SU-DHL-6 (cell line): ENCODE data around the gene PTPRA.

Source experiments
- H2AFZ ChIP-seq: fragments of 200-600 bp; sonication (generic); 2 replicates; pipeline ENCODE4 v1.6.1; 2014; ENCODE audit warnings: low read depth, mild to moderate bottlenecking, moderate library complexity, mixed read lengths, antibody characterized with exemption, low read length; ENCODE audit not compliant: severe bottlenecking
- H3F3A ChIP-seq: fragments of 200-600 bp; shearing (Covaris generic); 2 replicates; pipeline ENCODE4 v1.6.0; 2016; ENCODE audit warnings: antibody characterized with exemption, mild to moderate bottlenecking; ENCODE audit not compliant: insufficient read depth
- H3K27ac ChIP-seq: fragments of 200-600 bp; sonication (generic); 2 replicates; pipeline ENCODE4 v1.5.1; 2016; ENCODE audit warnings: low read depth, mild to moderate bottlenecking, low read length, moderate library complexity, mixed read lengths
- H3K27me3 ChIP-seq: fragments of 200-600 bp; sonication (generic), shearing (Covaris generic); 2 replicates; pipeline ENCODE4 v1.6.0; 2014; ENCODE audit warnings: mild to moderate bottlenecking, low read length
- H3K36me3 ChIP-seq: fragments of 200-600 bp; sonication (generic); 2 replicates; pipeline ENCODE4 v1.6.1; 2014; ENCODE audit warnings: mild to moderate bottlenecking, low read length, mixed read lengths
- H3K4me2 ChIP-seq: fragments of 300-600, 200-600 bp; shearing (Covaris generic), sonication (generic); 2 replicates; pipeline ENCODE4 v1.6.0; 2014; ENCODE audit warnings: low read length, low read depth, mild to moderate bottlenecking; ENCODE audit not compliant: poor library complexity, severe bottlenecking
- H3K4me3 ChIP-seq: fragments of 200-600 bp; sonication (generic); 2 replicates; pipeline ENCODE4 v1.5.1; 2014; ENCODE audit warnings: antibody characterized with exemption, low read length, mild to moderate bottlenecking, mixed read lengths; ENCODE audit not compliant: insufficient read depth, poor library complexity, severe bottlenecking
- H3K79me2 ChIP-seq: fragments of 200-600 bp; sonication (generic); 2 replicates; pipeline ENCODE4 v1.6.1; 2014; ENCODE audit warnings: mild to moderate bottlenecking, low read length, moderate library complexity; ENCODE audit not compliant: insufficient read depth
- H3K9ac ChIP-seq: fragments of 200-600 bp; sonication (generic); 2 replicates; pipeline ENCODE4 v1.7.0; 2014; ENCODE audit warnings: mild to moderate bottlenecking, low read length
- H3K9me2 ChIP-seq: fragments of 200-600 bp; sonication (generic); replicated peaks from 2 replicates; pipeline ENCODE4 v1.6.1; 2014; ENCODE audit warnings: low read length; ENCODE audit not compliant: insufficient read depth
- H3K9me3 ChIP-seq: fragments of 200-600 bp; sonication (generic); 2 replicates; pipeline ENCODE4 v1.6.1; 2014; ENCODE audit warnings: low read length, mixed read lengths; ENCODE audit not compliant: insufficient read depth
- H4K20me1 ChIP-seq: fragments of 200-600 bp; sonication (generic); 2 replicates; pipeline ENCODE4 v1.6.1; 2014; ENCODE audit warnings: low read depth, mild to moderate bottlenecking, antibody characterized with exemption, low read length, moderate library complexity, mixed read lengths
- EZH2phosphoT487 ChIP-seq: fragments of 200-600 bp; sonication (generic), shearing (Covaris generic); conservative IDR thresholded peaks from 2 replicates; pipeline ENCODE4 v1.6.1; 2018; ENCODE audit warnings: mild to moderate bottlenecking, antibody characterized with exemption, low read length, moderate library complexity, mixed read lengths
- TF ChIP-seq, protein P1 (sequence below): fragments of 200-600 bp; sonication (generic); IDR thresholded peaks from one replicate; pipeline ENCODE4 v1.5.1; 2017; ENCODE audit warnings: antibody characterized with exemption, mild to moderate bottlenecking, low read length, moderate library complexity; ENCODE audit not compliant: insufficient read depth, poor library complexity, severe bottlenecking

Gene PTPRA

DNA sequence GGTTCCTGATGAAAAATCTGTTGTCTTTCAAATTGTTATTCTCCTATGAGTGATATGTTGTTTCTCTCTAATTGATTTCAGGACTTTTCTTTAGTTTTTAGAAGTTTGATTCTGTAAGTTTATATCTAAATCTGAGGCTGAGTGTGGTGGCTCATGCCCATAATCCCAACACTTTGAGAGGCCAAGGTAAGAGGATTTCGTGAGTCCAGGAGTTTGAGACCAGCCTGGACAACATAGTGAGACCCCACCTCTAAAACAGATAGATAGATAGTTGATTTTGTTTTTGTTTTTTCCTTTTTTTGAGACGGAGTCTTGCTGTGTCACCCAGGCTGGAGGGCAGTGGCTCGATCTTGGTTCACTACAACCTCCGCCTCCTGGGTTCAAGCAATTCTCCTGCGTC, 64.6 kb downstream of the PTPRA start:
- H3K4me3 ChIP-seq, result no peak overlapping the region

DNA sequence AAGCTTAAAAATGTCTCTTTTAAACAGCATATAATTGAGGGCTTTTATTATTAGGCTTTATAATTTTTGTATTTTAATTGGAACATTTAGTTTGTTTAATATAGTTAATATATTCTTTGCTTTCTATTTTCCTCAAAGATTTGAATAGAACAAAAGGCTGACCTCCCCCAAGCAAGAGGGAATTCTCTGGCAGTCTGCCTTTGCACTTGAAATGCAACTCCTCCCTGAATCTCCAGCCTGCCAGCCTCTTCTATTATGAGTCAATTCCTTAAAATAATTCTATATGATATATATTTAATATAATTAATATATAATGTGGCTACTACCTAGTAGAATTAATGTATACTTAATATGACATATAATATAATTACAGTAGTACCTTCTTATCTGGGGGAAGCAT, 69.2 kb downstream of the PTPRA start:
- Histone ChIP-seq H3K9me3 (no peaks in the 10 kb centered on the region), H2AFZ (no peak overlapping the region), H3K4me2 (no peak overlapping the region), H3K79me2 (peaks cover 44% of the 10 kb centered on the region), H3F3A (peaks cover 4% of the 10 kb centered on the region; the same call in 1 of the 2 replicates), H3K36me3 (no peaks in the 10 kb centered on the region), H3K4me3 (no peak overlapping the region), H3K27me3 (no peaks in the 10 kb centered on the region), H4K20me1 (peaks cover 3% of the 10 kb centered on the region; the same call in 1 of the 2 replicates), H3K27ac (no peak overlapping the region), H3K9ac (no peak overlapping the region), H3K9me2 (no peaks in the 10 kb centered on the region)
- TF ChIP-seq, protein P1, sequence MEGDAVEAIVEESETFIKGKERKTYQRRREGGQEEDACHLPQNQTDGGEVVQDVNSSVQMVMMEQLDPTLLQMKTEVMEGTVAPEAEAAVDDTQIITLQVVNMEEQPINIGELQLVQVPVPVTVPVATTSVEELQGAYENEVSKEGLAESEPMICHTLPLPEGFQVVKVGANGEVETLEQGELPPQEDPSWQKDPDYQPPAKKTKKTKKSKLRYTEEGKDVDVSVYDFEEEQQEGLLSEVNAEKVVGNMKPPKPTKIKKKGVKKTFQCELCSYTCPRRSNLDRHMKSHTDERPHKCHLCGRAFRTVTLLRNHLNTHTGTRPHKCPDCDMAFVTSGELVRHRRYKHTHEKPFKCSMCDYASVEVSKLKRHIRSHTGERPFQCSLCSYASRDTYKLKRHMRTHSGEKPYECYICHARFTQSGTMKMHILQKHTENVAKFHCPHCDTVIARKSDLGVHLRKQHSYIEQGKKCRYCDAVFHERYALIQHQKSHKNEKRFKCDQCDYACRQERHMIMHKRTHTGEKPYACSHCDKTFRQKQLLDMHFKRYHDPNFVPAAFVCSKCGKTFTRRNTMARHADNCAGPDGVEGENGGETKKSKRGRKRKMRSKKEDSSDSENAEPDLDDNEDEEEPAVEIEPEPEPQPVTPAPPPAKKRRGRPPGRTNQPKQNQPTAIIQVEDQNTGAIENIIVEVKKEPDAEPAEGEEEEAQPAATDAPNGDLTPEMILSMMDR, result no peak
- no peak for TF ChIP-seq EZH2phosphoT487

More for the DNA sequence above, 64.6 kb downstream of the PTPRA start:
- H3K27me3 ChIP-seq, result no peaks in the 10 kb centered on the region
- no peak overlapping the region for H3K4me2 ChIP-seq
- H3K9me2 ChIP-seq, result no peaks in the 10 kb centered on the region
- no peak overlapping the region for H2AFZ ChIP-seq
- no peak overlapping the region for H3K9ac ChIP-seq
- H3K9me3 ChIP-seq, result no peaks in the 10 kb centered on the region
- peaks cover 4% of the 10 kb centered on the region; the same call in 1 of the 2 replicates for H3F3A ChIP-seq
- no peak overlapping the region for H3K27ac ChIP-seq
- H3K79me2 ChIP-seq, result peaks cover 30% of the 10 kb centered on the region; the same call in 1 of the 2 replicates
- peaks cover 3% of the 10 kb centered on the region; the same call in 1 of the 2 replicates for H4K20me1 ChIP-seq
- TF ChIP-seq EZH2phosphoT487, result no peak
- H3K36me3 ChIP-seq, result no peaks in the 10 kb centered on the region

DNA sequence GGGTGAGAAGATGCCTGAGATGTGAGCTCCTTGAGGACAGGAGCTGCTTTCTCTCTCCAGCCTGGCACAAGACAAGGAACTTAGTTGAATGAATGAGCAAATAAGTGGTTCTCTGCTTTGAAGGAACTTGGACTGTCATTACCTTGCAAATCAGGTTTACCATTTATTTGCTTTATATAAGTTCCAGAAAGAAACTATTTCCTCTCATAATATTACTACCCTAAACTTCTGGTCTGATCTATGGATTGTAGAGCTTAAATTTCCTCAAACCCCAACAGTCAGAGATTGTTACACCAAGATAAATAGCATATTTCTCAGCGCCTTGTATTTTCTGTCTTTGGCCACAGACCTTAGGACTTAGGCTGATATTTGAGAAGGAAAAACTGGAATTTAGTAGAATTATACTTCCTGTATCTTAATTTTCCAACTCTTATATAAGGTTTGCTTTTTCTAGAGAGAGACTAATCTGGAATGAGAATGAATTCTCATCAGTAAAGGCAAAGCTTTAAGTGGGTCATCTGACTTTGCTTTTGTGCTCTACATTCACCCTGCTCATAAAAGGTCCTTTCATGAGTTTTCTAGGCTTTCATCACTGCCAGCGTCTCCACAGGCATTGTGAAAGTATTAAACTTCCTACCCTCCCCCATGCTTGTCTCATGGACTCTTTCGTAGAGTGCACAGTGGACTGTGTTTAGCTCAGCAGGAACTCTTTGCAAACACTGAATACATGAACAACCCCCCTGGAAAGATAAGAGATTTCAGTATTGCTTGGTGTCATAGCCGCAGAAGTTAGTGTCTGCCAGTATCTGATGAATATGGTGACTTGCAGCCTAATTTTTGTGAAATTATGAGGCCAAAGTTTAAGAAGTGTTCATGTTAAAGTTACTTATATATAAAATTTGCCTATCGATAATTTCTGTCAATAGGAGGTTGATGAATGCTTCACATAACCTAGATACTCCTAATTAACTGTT, 74.0 kb downstream of the PTPRA start:
- no peak overlapping the region for H3K27ac ChIP-seq
- peaks cover 18% of the 10 kb centered on the region for H3K79me2 ChIP-seq
- no peaks in the 10 kb centered on the region for H3K9me2 ChIP-seq
- H3K9ac ChIP-seq, result no peak overlapping the region
- H2AFZ ChIP-seq, result no peak overlapping the region
- H3K9me3 ChIP-seq, result no peaks in the 10 kb centered on the region
- peaks cover 4% of the 10 kb centered on the region; the same call in 1 of the 2 replicates for H3F3A ChIP-seq
- no peak overlapping the region for H3K4me3 ChIP-seq
- H4K20me1 ChIP-seq, result peaks cover under 1% of the 10 kb centered on the region; the same call in 1 of the 2 replicates
- no peaks in the 10 kb centered on the region for H3K27me3 ChIP-seq
- no peak overlapping the region for H3K4me2 ChIP-seq
- peaks cover 3% of the 10 kb centered on the region; the same call in 1 of the 2 replicates for H3K36me3 ChIP-seq
- TF ChIP-seq EZH2phosphoT487, result no peak
- TF ChIP-seq, protein P1, result no peak

DNA sequence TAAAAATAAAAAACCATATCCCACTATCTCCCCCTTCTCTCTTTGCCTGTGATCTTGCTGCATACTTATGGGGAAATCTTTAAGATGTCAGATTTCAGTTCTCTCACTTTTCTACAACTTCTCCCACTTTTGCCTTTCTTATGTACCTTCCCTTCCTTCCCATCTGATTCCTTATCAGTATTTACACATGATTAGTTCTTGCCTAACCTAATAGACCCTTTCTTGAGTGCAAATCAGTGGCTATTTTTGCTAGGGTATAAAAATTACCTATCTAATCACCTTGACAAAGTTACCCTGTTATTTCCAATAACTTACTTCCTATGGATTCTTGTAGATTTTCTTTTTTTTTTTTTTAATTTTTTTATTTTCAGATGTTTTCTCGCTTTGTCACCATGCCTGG, 75.7 kb downstream of the PTPRA start:
- Histone ChIP-seq H3K9ac (no peak overlapping the region), H4K20me1 (no peaks in the 10 kb centered on the region), H2AFZ (no peak overlapping the region), H3K27ac (no peak overlapping the region), H3K79me2 (peaks cover 14% of the 10 kb centered on the region), H3F3A (peaks cover 6% of the 10 kb centered on the region; the same call in 1 of the 2 replicates), H3K9me3 (no peaks in the 10 kb centered on the region), H3K9me2 (no peaks in the 10 kb centered on the region), H3K4me2 (no peak overlapping the region), H3K4me3 (no peak overlapping the region), H3K27me3 (no peaks in the 10 kb centered on the region), H3K36me3 (peaks cover 3% of the 10 kb centered on the region; the same call in 1 of the 2 replicates)
- TF ChIP-seq, protein P1, result no peak
- TF ChIP-seq EZH2phosphoT487, result no peak
